OCI-LY7 (cell line): ENCODE measurements around the gene DCTN5.

Experiments
- EZH2phosphoT487 ChIP-seq: fragments of 200-600 bp; sonication (generic); IDR thresholded peaks from 2 replicates; pipeline ENCODE4 v1.6.1; 2018; ENCODE audit warnings: low read depth, borderline replicate concordance, mild to moderate bottlenecking, mixed run types, antibody characterized with exemption, low read length, moderate library complexity, mixed read lengths
- TF ChIP-seq, protein P1 (sequence below): fragments of 200-600 bp; sonication (generic); conservative IDR thresholded peaks from 2 replicates; pipeline ENCODE4 v1.5.1; 2014; ENCODE audit warnings: mild to moderate bottlenecking, antibody characterized with exemption, low read length, moderate library complexity, mixed read lengths

DNA sequence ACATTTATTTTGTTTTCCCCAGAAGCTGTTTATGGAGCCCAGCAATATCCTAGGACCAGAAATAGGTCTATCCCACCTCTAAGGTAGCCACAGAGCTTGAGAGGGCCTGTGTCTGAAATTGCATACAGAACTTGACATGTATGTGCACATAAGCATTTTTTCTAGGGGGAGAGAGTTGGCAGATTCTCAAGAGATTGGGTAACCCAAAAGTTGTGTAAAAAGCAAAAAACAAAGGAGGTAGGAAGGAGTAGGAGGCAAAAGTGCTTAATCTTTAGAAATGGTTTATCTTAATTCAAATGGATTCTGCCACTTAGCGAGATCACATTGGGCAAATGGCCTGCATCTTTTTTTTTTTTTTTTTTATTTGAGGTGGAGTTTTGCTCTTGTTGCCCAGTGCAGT lies 40.9 kb downstream of the DCTN5 start:
- TF ChIP-seq, protein P1, sequence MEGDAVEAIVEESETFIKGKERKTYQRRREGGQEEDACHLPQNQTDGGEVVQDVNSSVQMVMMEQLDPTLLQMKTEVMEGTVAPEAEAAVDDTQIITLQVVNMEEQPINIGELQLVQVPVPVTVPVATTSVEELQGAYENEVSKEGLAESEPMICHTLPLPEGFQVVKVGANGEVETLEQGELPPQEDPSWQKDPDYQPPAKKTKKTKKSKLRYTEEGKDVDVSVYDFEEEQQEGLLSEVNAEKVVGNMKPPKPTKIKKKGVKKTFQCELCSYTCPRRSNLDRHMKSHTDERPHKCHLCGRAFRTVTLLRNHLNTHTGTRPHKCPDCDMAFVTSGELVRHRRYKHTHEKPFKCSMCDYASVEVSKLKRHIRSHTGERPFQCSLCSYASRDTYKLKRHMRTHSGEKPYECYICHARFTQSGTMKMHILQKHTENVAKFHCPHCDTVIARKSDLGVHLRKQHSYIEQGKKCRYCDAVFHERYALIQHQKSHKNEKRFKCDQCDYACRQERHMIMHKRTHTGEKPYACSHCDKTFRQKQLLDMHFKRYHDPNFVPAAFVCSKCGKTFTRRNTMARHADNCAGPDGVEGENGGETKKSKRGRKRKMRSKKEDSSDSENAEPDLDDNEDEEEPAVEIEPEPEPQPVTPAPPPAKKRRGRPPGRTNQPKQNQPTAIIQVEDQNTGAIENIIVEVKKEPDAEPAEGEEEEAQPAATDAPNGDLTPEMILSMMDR = no peak
- no peak for TF ChIP-seq EZH2phosphoT487
